NCI-H1048 (cell line): ENCODE results near the gene NFRKB.

Experiments used
- DNase-seq: peaks from one replicate; lab custom pipeline; 2025; lab: John Stamatoyannopoulos, UW

The NFRKB gene

GRCh38 chr11:129895126-129896041 is at the start of gene NFRKB:
Gene NFRKB, minus strand, starts transcription at chr11:129895578. Its CDS starts 2,729 bp downstream, at chr11:129892849.
- DNase-seq: peak; percentile 41

GRCh38 chr11:129944696-129945095 is 49.3 kb upstream of the NFRKB start:
- no peak for DNase-seq

GRCh38 chr11:129943036-129943435 is 47.7 kb upstream of the NFRKB start:
- no peak for DNase-seq

GRCh38 chr11:129939510-129939909 is 44.1 kb upstream of the NFRKB start:
- DNase-seq: no peak

GRCh38 chr11:129938764-129939163 is 43.4 kb upstream of the NFRKB start:
- DNase-seq: no peak

GRCh38 chr11:129937592-129938238 is 42.3 kb upstream of the NFRKB start:
- DNase-seq: no peak

GRCh38 chr11:129935723-129936122 is 40.3 kb upstream of the NFRKB start:
- DNase-seq: no peak

GRCh38 chr11:129933891-129934290 is 38.5 kb upstream of the NFRKB start:
- no peak for DNase-seq

GRCh38 chr11:129933262-129933661 is 37.9 kb upstream of the NFRKB start:
- no peak for DNase-seq

GRCh38 chr11:129932381-129933067 is 37.1 kb upstream of the NFRKB start:
- no peak for DNase-seq

GRCh38 chr11:129930743-129931142 is 35.4 kb upstream of the NFRKB start:
- no peak for DNase-seq

- DNase-seq: no peak
Observed at GRCh38 chr11:129930296-129930695, 34.9 kb upstream of the NFRKB start.

GRCh38 chr11:129929721-129930120 is 34.3 kb upstream of the NFRKB start:
- DNase-seq: no peak

GRCh38 chr11:129928923-129929692 is 33.7 kb upstream of the NFRKB start:
- no peak for DNase-seq

- no peak for DNase-seq
Observed at GRCh38 chr11:129922674-129923073, 27.3 kb upstream of the NFRKB start.

GRCh38 chr11:129918361-129918760 is 23.0 kb upstream of the NFRKB start:
- no peak for DNase-seq

- DNase-seq: no peak
Observed at GRCh38 chr11:129917231-129917630, 21.9 kb upstream of the NFRKB start.

- no peak for DNase-seq
Observed at GRCh38 chr11:129911298-129911697, 15.9 kb upstream of the NFRKB start.

GRCh38 chr11:129910360-129910759 is 15.0 kb upstream of the NFRKB start:
- no peak for DNase-seq

- DNase-seq: no peak
Observed at GRCh38 chr11:129905402-129905801, 10.0 kb upstream of the NFRKB start.

- no peak for DNase-seq
Observed at GRCh38 chr11:129896062-129896461, 684 bp upstream of the NFRKB start.
